OCI-LY7 (cell line): ENCODE results near the gene MRPS16.

ENCODE experiments used
- EZH2phosphoT487 ChIP-seq: fragments of 200-600 bp; sonication (generic); IDR thresholded peaks from 2 replicates; pipeline ENCODE4 v1.6.1; 2018; ENCODE audit warnings: low read depth, borderline replicate concordance, mild to moderate bottlenecking, mixed run types, antibody characterized with exemption, low read length, moderate library complexity, mixed read lengths
- TF ChIP-seq, protein P1 (sequence below): fragments of 200-600 bp; sonication (generic); conservative IDR thresholded peaks from 2 replicates; pipeline ENCODE4 v1.5.1; 2014; ENCODE audit warnings: mild to moderate bottlenecking, antibody characterized with exemption, low read length, moderate library complexity, mixed read lengths

DNA sequence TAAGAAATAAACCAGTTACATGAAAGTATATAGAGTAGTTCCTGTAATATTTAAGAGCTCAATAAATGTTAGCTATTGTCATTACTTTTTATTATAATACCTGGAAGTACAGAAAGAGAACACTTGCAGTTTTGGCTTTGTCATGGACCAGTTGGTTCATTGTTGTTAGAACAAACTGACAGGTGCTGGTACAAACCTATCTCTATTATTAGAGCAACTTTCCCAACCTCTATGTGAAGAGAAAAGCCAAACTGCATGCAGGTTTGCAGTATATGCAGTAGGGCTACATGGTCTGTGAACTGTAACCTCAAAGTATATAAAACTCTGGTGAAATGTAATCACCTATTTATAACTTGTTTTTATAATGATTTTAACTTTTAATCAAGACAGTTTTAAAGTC lies 25.8 kb downstream of the MRPS16 start:
- TF ChIP-seq, protein P1, sequence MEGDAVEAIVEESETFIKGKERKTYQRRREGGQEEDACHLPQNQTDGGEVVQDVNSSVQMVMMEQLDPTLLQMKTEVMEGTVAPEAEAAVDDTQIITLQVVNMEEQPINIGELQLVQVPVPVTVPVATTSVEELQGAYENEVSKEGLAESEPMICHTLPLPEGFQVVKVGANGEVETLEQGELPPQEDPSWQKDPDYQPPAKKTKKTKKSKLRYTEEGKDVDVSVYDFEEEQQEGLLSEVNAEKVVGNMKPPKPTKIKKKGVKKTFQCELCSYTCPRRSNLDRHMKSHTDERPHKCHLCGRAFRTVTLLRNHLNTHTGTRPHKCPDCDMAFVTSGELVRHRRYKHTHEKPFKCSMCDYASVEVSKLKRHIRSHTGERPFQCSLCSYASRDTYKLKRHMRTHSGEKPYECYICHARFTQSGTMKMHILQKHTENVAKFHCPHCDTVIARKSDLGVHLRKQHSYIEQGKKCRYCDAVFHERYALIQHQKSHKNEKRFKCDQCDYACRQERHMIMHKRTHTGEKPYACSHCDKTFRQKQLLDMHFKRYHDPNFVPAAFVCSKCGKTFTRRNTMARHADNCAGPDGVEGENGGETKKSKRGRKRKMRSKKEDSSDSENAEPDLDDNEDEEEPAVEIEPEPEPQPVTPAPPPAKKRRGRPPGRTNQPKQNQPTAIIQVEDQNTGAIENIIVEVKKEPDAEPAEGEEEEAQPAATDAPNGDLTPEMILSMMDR = no peak
- no peak for TF ChIP-seq EZH2phosphoT487
